H1 (cell line): ENCODE measurements around the gene FGF11. TPM values are rescaled to one million over a fixed set of nuclear protein-coding genes. Genes with fewer than 3 reads are reported as not detected.
A peak's percentile ranks its signal among the peaks of the same experiment; 100 is the strongest.

Experiments used
- ATF3 ChIP-seq: IDR thresholded peaks from 2 replicates; pipeline ENCODE4 v1.6.1; 2011; ENCODE audit warnings: low read depth, mild to moderate bottlenecking, low read length; ENCODE audit not compliant: insufficient read depth
- CHD2 ChIP-seq: IDR thresholded peaks from 2 replicates; pipeline ENCODE4 v1.6.1; 2012; ENCODE audit warnings: low read length, improper control_type of control experiment
- CREB1 ChIP-seq: IDR thresholded peaks from 2 replicates; pipeline ENCODE4 v1.6.1; 2012; ENCODE audit warnings: inconsistent platforms
- CTBP2 ChIP-seq: IDR thresholded peaks from 2 replicates; pipeline ENCODE4 v1.7.0; 2011; ENCODE audit warnings: borderline replicate concordance, mild to moderate bottlenecking, moderate library complexity, mixed read lengths, low read length; ENCODE audit not compliant: insufficient read depth, insufficient read length
- GTF2F1 ChIP-seq: IDR thresholded peaks from 2 replicates; pipeline ENCODE4 v1.6.1; 2012; ENCODE audit warnings: low read depth, low read length, improper control_type of control experiment, borderline replicate concordance
- HDAC2 ChIP-seq, 2 experiments: fragments of 300-600 bp in 1 of 2; sonication (generic) in 1 of 2; IDR thresholded peaks; 2 replicates each; pipeline ENCODE4 v1.6.1; 2011 to 2012; ENCODE audit warnings: low read depth in 2 of 2, low read length in 2 of 2, mild to moderate bottlenecking in 2 of 2, moderate library complexity in 2 of 2, borderline replicate concordance in 1 of 2, inconsistent platforms in 1 of 2
- HDAC6 ChIP-seq: IDR thresholded peaks from one replicate; pipeline ENCODE4 v1.7.1; 2012; ENCODE audit warnings: low read depth, mild to moderate bottlenecking, inconsistent platforms, low read length, moderate library complexity
- KDM1A ChIP-seq: fragments of 200-600, 300-600 bp; sonication (generic); IDR thresholded peaks from 2 replicates; pipeline ENCODE4 v1.7.1; 2016; ENCODE audit warnings: mild to moderate bottlenecking, low read length, borderline replicate concordance
- KDM5A ChIP-seq: fragments of 200-600 bp; IDR thresholded peaks from 2 replicates; pipeline ENCODE4 v1.7.1; 2012; ENCODE audit warnings: mild to moderate bottlenecking, low read length, inconsistent platforms, mixed read lengths
- MAX ChIP-seq: IDR thresholded peaks from 2 replicates; pipeline ENCODE4 v1.6.1; 2012; ENCODE audit warnings: inconsistent platforms
- PHF8 ChIP-seq: fragments of 200-600 bp; sonication (generic); conservative IDR thresholded peaks from 2 replicates; pipeline ENCODE4 v1.7.1; 2012; ENCODE audit warnings: low read depth, mild to moderate bottlenecking, inconsistent platforms, low read length, moderate library complexity
- POU5F1 ChIP-seq: IDR thresholded peaks from 2 replicates; pipeline ENCODE4 v1.6.1; 2011; ENCODE audit warnings: low read depth, mild to moderate bottlenecking, low read length, moderate library complexity
- RXRA ChIP-seq: IDR thresholded peaks from 2 replicates; pipeline ENCODE4 v1.6.1; 2011; ENCODE audit warnings: low read depth, mild to moderate bottlenecking, low read length, moderate library complexity; ENCODE audit not compliant: insufficient read depth
- SAP30 ChIP-seq: fragments of 300-600 bp; sonication (generic); IDR thresholded peaks from 2 replicates; pipeline ENCODE4 v1.7.1; 2012; ENCODE audit warnings: low read length, moderate library complexity, mild to moderate bottlenecking, inconsistent platforms; ENCODE audit not compliant: insufficient read depth, insufficient replicate concordance
- SIN3A ChIP-seq, 2 experiments: IDR thresholded peaks in 1 of 2; conservative IDR thresholded peaks in 1 of 2; 2 replicates each; pipeline ENCODE4 v1.6.1; 2011 to 2012; ENCODE audit warnings: low read length in 2 of 2, improper control_type of control experiment in 1 of 2, low read depth in 1 of 2, mild to moderate bottlenecking in 1 of 2
- SP2 ChIP-seq: IDR thresholded peaks from 2 replicates; pipeline ENCODE4 v1.6.1; 2012; ENCODE audit warnings: mild to moderate bottlenecking, low read length, inconsistent platforms
- SP4 ChIP-seq: IDR thresholded peaks from 2 replicates; pipeline ENCODE4 v1.6.1; 2012; ENCODE audit warnings: low read length, inconsistent platforms
- TCF12 ChIP-seq: IDR thresholded peaks from 2 replicates; pipeline ENCODE4 v1.6.1; 2011; ENCODE audit warnings: low read depth, mild to moderate bottlenecking, low read length
- YY1 ChIP-seq: IDR thresholded peaks from 2 replicates; pipeline ENCODE4 v1.6.1; 2011; ENCODE audit warnings: low read depth, mild to moderate bottlenecking, low read length
- ZNF274 ChIP-seq: IDR thresholded peaks from 2 replicates; pipeline ENCODE4 v1.7.0; 2012; ENCODE audit warnings: low read length, borderline replicate concordance; ENCODE audit errors: extremely low read depth
- polyA plus RNA-seq, 7 experiments: library from polyadenylated mRNA; depleted of rRNA in 3 of 7; stranded (reverse) in 5 of 7; unstranded in 2 of 7; fragments of >200 nt in 5 of 7; fragments of 200-250 nt in 2 of 7; gene quantifications; 1 replicate in 5 of 7; 2 replicates in 1 of 7; 4 replicates in 1 of 7; pipeline versions ENCODE4 v1.2.1 to v1.2.3, GENCODE V29; 2011 to 2013; ENCODE audit warnings: missing spikeins in 2 of 7, mixed read lengths in 2 of 7
- total RNA-seq: library from RNA; stranded (reverse); fragmentation: NEBNext Ultra II Directional; extraction: Animal tissue kit (Norgen Biotek cat#: 25700); gene quantifications from 2 replicates; pipeline ENCODE4 v1.2.1, GENCODE V29; 2021

The FGF11 gene
- total and polyA plus RNA-seq, 2 of the 8 experiments (the other 6 are each of a cell fraction or from before 2014, with no cell fraction given) = 11.8 to 26.1 TPM

- no peak for TF ChIP-seq CTBP2
- peak; percentile 9; the same call in 1 of the 2 replicates for TF ChIP-seq CHD2
- TF ChIP-seq SP4 = peak; percentile 57; the same call in 1 of the 2 replicates
- no peak for TF ChIP-seq HDAC2 (IDR thresholded peaks at IDR 0.05; ENCODE audit: borderline replicate concordance in 1 of 2, low read depth in 2 of 2, low read length in 2 of 2)
- peak; percentile 94 for TF ChIP-seq YY1
- TF ChIP-seq ZNF274 = no peak
- TF ChIP-seq POU5F1 = peak; percentile 99
- no peak for TF ChIP-seq RXRA
- TF ChIP-seq TCF12 = no peak
- TF ChIP-seq KDM1A = no peak
- 0 out of 4 replicates have a peak, but pooled peaks of 1 of the 2 experiments have one; percentile 54 for TF ChIP-seq SIN3A (conservative IDR thresholded peaks at IDR 0.05 in 1 of 2, IDR thresholded peaks at IDR 0.05 in 1 of 2; ENCODE audit: low read depth in 1 of 2, low read length in 2 of 2)
- no peak for TF ChIP-seq ATF3
- peak; percentile 82 for TF ChIP-seq CREB1
- peak; percentile 56 for TF ChIP-seq MAX
- no peak; the same call in 1 of the 2 replicates for TF ChIP-seq PHF8
- peak; percentile 63 for TF ChIP-seq SAP30
- no peak for TF ChIP-seq GTF2F1
- TF ChIP-seq HDAC6 = no peak
- TF ChIP-seq KDM5A = no peak; the same call in 1 of the 2 replicates
- no peak for TF ChIP-seq SP2
These were observed 44.1 kb downstream of the FGF11 start (continued) for GRCh38 chr17:7483255-7484066.
